ENCODE results near the gene SPDYE18.
"Not testable (repeated sequence)": the region's sequence is repeated elsewhere in the genome, so short reads cannot be mapped to it uniquely, and the experiment has no call there.

The SPDYE18 gene

GRCh38 chr7:77102671-77103070 lies 40.3 kb upstream of the SPDYE18 start:
- not testable (repeated sequence) for H3K23ac ChIP-seq (ENCODE audit: low read length); H3K14ac ChIP-seq (ENCODE audit: low read length); H3K4me2 ChIP-seq (ENCODE audit: low read length); H3K9ac ChIP-seq (ENCODE audit: low read length); H3K4me3 ChIP-seq (ENCODE audit: low read depth, low read length); H4K8ac ChIP-seq (ENCODE audit: low read depth, low read length); H4K91ac ChIP-seq (ENCODE audit: low read depth, low read length); H2BK120ac ChIP-seq (ENCODE audit: insufficient read depth, low read length, poor library complexity); H3K36me3 ChIP-seq (ENCODE audit: control insufficient read depth in 1 of 2, insufficient read depth in 2 of 2, low read length in 2 of 2); H3K9me3 ChIP-seq (ENCODE audit: insufficient read depth, low read depth, low read length); H3K27me3 ChIP-seq (ENCODE audit: insufficient read depth, low read length); H3K79me2 ChIP-seq (ENCODE audit: control insufficient read depth, insufficient read depth, low read length, poor library complexity); H3K18ac ChIP-seq (ENCODE audit: low read length); H2AK5ac ChIP-seq (ENCODE audit: low read length); H2BK12ac ChIP-seq (ENCODE audit: low read length); H4K12ac ChIP-seq (ENCODE audit: low read depth, low read length); H3K27ac ChIP-seq (ENCODE audit: low read depth, low read length); H3K4me1 ChIP-seq (ENCODE audit: control insufficient read depth in 1 of 2, insufficient read depth in 2 of 2, low read length in 2 of 2); H3K79me1 ChIP-seq (ENCODE audit: low read length); H2BK5ac ChIP-seq (ENCODE audit: low read depth, low read length, poor library complexity); DNase-seq; H2AFZ ChIP-seq (ENCODE audit: insufficient read depth, low read length, poor library complexity); H3K4ac ChIP-seq (ENCODE audit: low read depth, low read length)

- H2BK120ac ChIP-seq (ENCODE audit: insufficient read depth, low read length, poor library complexity); H3K36me3 ChIP-seq (ENCODE audit: control insufficient read depth in 1 of 2, insufficient read depth in 2 of 2, low read length in 2 of 2); H3K9me3 ChIP-seq (ENCODE audit: insufficient read depth, low read depth, low read length); H2AFZ ChIP-seq (ENCODE audit: insufficient read depth, low read length, poor library complexity); H3K4me3 ChIP-seq (ENCODE audit: low read depth, low read length); H3K18ac ChIP-seq (ENCODE audit: low read length); DNase-seq; H2AK5ac ChIP-seq (ENCODE audit: low read length); H3K23ac ChIP-seq (ENCODE audit: low read length); H3K79me2 ChIP-seq (ENCODE audit: control insufficient read depth, insufficient read depth, low read length, poor library complexity); H2BK12ac ChIP-seq (ENCODE audit: low read length); H3K4ac ChIP-seq (ENCODE audit: low read depth, low read length); H3K4me1 ChIP-seq (ENCODE audit: control insufficient read depth in 1 of 2, insufficient read depth in 2 of 2, low read length in 2 of 2); H4K91ac ChIP-seq (ENCODE audit: low read depth, low read length); H3K9ac ChIP-seq (ENCODE audit: low read length); H3K14ac ChIP-seq (ENCODE audit: low read length); H3K27ac ChIP-seq (ENCODE audit: low read depth, low read length); H3K79me1 ChIP-seq (ENCODE audit: low read length); H3K4me2 ChIP-seq (ENCODE audit: low read length); H3K27me3 ChIP-seq (ENCODE audit: insufficient read depth, low read length); H4K8ac ChIP-seq (ENCODE audit: low read depth, low read length); H2BK5ac ChIP-seq (ENCODE audit: low read depth, low read length, poor library complexity); H4K12ac ChIP-seq (ENCODE audit: low read depth, low read length): not testable (repeated sequence)
- no CpG with 5 or more reads among the region's 1 CpG for WGBS (ENCODE audit: extremely low coverage, insufficient coverage, insufficient read length)
Observed at GRCh38 chr7:77101187-77101586, 38.8 kb upstream of the SPDYE18 start.

- no CpG with 5 or more reads among the region's 3 CpGs for WGBS (ENCODE audit: extremely low coverage, insufficient coverage, insufficient read length)
- H4K91ac ChIP-seq (ENCODE audit: low read depth, low read length); DNase-seq: not testable (repeated sequence)
Observed at GRCh38 chr7:77100501-77100900, 38.1 kb upstream of the SPDYE18 start.

GRCh38 chr7:77092301-77092700 lies 29.9 kb upstream of the SPDYE18 start:
- H3K23ac ChIP-seq (ENCODE audit: low read length); H3K4me2 ChIP-seq (ENCODE audit: low read length); H3K4ac ChIP-seq (ENCODE audit: low read depth, low read length); H4K91ac ChIP-seq (ENCODE audit: low read depth, low read length); DNase-seq; H3K18ac ChIP-seq (ENCODE audit: low read length); H2BK12ac ChIP-seq (ENCODE audit: low read length); H2AFZ ChIP-seq (ENCODE audit: insufficient read depth, low read length, poor library complexity); H3K9ac ChIP-seq (ENCODE audit: low read length); H3K36me3 ChIP-seq (ENCODE audit: control insufficient read depth in 1 of 2, insufficient read depth in 2 of 2, low read length in 2 of 2); H3K4me3 ChIP-seq (ENCODE audit: low read depth, low read length); H2AK5ac ChIP-seq (ENCODE audit: low read length); H2BK5ac ChIP-seq (ENCODE audit: low read depth, low read length, poor library complexity); H3K79me2 ChIP-seq (ENCODE audit: control insufficient read depth, insufficient read depth, low read length, poor library complexity); H4K8ac ChIP-seq (ENCODE audit: low read depth, low read length); H3K27me3 ChIP-seq (ENCODE audit: insufficient read depth, low read length); H3K79me1 ChIP-seq (ENCODE audit: low read length); H3K9me3 ChIP-seq (ENCODE audit: insufficient read depth, low read depth, low read length); H3K4me1 ChIP-seq (ENCODE audit: control insufficient read depth in 1 of 2, insufficient read depth in 2 of 2, low read length in 2 of 2); H3K14ac ChIP-seq (ENCODE audit: low read length); H3K27ac ChIP-seq (ENCODE audit: low read depth, low read length); H2BK120ac ChIP-seq (ENCODE audit: insufficient read depth, low read length, poor library complexity); H4K12ac ChIP-seq (ENCODE audit: low read depth, low read length): not testable (repeated sequence)
- WGBS (ENCODE audit: extremely low coverage, insufficient coverage, insufficient read length): no CpG with 5 or more reads among the region's 2 CpGs

More at GRCh38 chr7:77100501-77100900, 38.1 kb upstream of the SPDYE18 start:
- not testable (repeated sequence) for H3K27me3 ChIP-seq (ENCODE audit: insufficient read depth, low read length); H3K9me3 ChIP-seq (ENCODE audit: insufficient read depth, low read depth, low read length); H2AK5ac ChIP-seq (ENCODE audit: low read length); H3K9ac ChIP-seq (ENCODE audit: low read length); H3K23ac ChIP-seq (ENCODE audit: low read length); H4K8ac ChIP-seq (ENCODE audit: low read depth, low read length); H3K79me2 ChIP-seq (ENCODE audit: control insufficient read depth, insufficient read depth, low read length, poor library complexity); H2BK12ac ChIP-seq (ENCODE audit: low read length); H4K12ac ChIP-seq (ENCODE audit: low read depth, low read length); H3K4ac ChIP-seq (ENCODE audit: low read depth, low read length); H3K4me3 ChIP-seq (ENCODE audit: low read depth, low read length); H2BK5ac ChIP-seq (ENCODE audit: low read depth, low read length, poor library complexity); H3K79me1 ChIP-seq (ENCODE audit: low read length); H3K14ac ChIP-seq (ENCODE audit: low read length); H2AFZ ChIP-seq (ENCODE audit: insufficient read depth, low read length, poor library complexity); H3K4me2 ChIP-seq (ENCODE audit: low read length); H2BK120ac ChIP-seq (ENCODE audit: insufficient read depth, low read length, poor library complexity); H3K27ac ChIP-seq (ENCODE audit: low read depth, low read length); H3K36me3 ChIP-seq (ENCODE audit: control insufficient read depth in 1 of 2, insufficient read depth in 2 of 2, low read length in 2 of 2); H3K18ac ChIP-seq (ENCODE audit: low read length); H3K4me1 ChIP-seq (ENCODE audit: control insufficient read depth in 1 of 2, insufficient read depth in 2 of 2, low read length in 2 of 2)

- not testable (repeated sequence) for H4K8ac ChIP-seq (ENCODE audit: low read depth, low read length); H4K12ac ChIP-seq (ENCODE audit: low read depth, low read length); H3K36me3 ChIP-seq (ENCODE audit: control insufficient read depth in 1 of 2, insufficient read depth in 2 of 2, low read length in 2 of 2); H3K14ac ChIP-seq (ENCODE audit: low read length); H2BK5ac ChIP-seq (ENCODE audit: low read depth, low read length, poor library complexity); H3K9me3 ChIP-seq (ENCODE audit: insufficient read depth, low read depth, low read length); H3K27ac ChIP-seq (ENCODE audit: low read depth, low read length); H2BK120ac ChIP-seq (ENCODE audit: insufficient read depth, low read length, poor library complexity); H3K9ac ChIP-seq (ENCODE audit: low read length); DNase-seq; H3K18ac ChIP-seq (ENCODE audit: low read length); H3K4ac ChIP-seq (ENCODE audit: low read depth, low read length); H2BK12ac ChIP-seq (ENCODE audit: low read length); H2AFZ ChIP-seq (ENCODE audit: insufficient read depth, low read length, poor library complexity); H4K91ac ChIP-seq (ENCODE audit: low read depth, low read length); H3K79me1 ChIP-seq (ENCODE audit: low read length); H3K4me2 ChIP-seq (ENCODE audit: low read length); H3K79me2 ChIP-seq (ENCODE audit: control insufficient read depth, insufficient read depth, low read length, poor library complexity); H3K4me1 ChIP-seq (ENCODE audit: control insufficient read depth in 1 of 2, insufficient read depth in 2 of 2, low read length in 2 of 2); H3K4me3 ChIP-seq (ENCODE audit: low read depth, low read length); H3K27me3 ChIP-seq (ENCODE audit: insufficient read depth, low read length); H2AK5ac ChIP-seq (ENCODE audit: low read length); H3K23ac ChIP-seq (ENCODE audit: low read length)
- no CpG with 5 or more reads among the region's 1 CpG for WGBS (ENCODE audit: extremely low coverage, insufficient coverage, insufficient read length)
Observed at GRCh38 chr7:77082192-77082591, 19.8 kb upstream of the SPDYE18 start.
